Fibroblast of peridontal ligament (primary cell): ENCODE data around the gene CACNA2D2.

Source experiments
- DNase-seq: peaks from one replicate; pipeline ENCODE4 v3.0.0-alpha.2; 2010; ENCODE audit errors: extremely low read depth

CACNA2D2 gene

DNA sequence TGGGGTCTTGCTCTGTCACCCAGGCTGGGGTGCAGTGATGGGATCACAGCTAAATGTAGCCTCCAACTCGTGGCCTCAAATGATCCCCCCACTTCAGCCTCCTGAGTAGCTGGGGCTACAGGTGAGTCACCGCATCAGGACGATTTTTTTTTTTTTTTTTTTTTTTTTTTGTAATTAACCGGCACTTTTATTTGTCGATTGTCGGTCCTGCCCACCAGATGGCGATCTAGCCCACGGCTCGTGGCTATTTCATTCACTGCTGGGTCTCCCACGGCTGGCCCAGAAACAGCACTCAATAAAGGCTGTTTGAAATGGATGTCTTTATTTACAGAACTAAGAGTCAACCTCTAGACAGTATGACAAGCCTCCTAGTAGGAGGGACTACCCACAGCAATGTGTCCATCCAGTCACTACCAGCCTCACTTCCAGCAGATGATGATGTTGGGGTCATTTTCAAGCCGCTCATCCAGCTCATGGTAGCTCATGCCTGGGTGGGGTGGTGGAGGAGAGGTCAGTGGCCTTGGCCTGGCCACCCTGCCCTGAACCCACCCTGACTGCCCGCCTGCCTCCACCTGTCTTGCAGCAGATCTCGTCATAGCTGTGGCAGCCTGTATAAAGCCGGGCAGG lies 156.1 kb downstream of the CACNA2D2 start:
- DNase-seq = peak; percentile 73

DNA sequence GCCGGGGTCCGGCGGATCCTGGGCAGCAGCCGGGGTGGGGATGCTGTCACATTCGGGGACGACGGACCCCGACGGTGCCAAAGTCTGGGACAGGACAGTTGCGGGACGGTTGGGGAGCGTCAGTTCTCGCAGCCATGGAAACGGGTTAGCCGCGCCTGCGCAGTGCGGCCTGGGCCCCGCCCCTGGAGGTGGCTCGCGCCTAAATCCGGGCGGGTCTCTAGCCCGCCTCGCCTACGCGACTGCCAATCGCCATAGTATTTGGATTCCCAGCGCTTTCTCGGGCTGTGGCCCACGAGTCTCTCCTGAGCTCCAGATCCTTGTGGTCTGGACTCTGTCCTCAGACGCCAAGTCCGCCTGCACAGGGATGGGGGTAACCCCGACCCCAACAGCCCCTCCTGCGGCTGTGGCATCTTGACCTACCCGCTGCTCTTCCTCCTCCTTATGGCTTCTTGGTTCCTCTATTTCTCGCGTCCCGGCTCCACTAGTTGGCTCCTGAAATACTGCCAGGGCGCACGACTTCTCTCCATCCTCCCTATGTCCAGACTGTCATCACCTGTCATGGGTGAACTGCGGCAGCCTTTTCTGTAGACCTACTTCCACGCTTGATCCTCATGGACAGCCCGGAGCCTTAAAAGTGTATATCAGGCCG lies 157.7 kb downstream of the CACNA2D2 start, which contains the start of gene ZMYND10:
Gene ZMYND10, minus strand, starts transcription at position 147 of the 649 bp plus-strand sequence. CDS start 153 bp downstream, outside the sequence.
- peak; percentile 38 for DNase-seq

DNA sequence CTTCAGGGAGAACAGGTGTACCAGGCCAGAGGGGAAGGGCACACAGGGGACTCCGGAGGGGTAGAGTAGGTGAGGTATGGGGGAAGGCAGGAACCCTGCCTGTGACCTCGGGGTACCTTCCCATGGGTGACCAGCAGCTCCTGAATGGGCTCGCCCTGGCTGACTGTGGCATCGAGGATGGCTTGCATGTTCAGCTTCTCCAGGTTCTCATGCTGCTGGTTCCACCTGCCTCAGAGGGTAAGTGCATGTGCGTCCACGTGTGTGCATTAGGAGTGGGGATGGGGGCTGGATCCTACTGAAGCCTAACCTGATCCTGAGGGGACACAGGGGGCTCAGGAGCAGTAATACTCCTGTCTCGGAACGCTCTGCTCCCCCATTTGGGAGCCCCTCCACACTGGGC lies 158.4 kb downstream of the CACNA2D2 start:
- no peak for DNase-seq

GRCh38 chr3:50342813-50343633 lies 160.4 kb downstream of the CACNA2D2 start:
- DNase-seq = no peak

DNA sequence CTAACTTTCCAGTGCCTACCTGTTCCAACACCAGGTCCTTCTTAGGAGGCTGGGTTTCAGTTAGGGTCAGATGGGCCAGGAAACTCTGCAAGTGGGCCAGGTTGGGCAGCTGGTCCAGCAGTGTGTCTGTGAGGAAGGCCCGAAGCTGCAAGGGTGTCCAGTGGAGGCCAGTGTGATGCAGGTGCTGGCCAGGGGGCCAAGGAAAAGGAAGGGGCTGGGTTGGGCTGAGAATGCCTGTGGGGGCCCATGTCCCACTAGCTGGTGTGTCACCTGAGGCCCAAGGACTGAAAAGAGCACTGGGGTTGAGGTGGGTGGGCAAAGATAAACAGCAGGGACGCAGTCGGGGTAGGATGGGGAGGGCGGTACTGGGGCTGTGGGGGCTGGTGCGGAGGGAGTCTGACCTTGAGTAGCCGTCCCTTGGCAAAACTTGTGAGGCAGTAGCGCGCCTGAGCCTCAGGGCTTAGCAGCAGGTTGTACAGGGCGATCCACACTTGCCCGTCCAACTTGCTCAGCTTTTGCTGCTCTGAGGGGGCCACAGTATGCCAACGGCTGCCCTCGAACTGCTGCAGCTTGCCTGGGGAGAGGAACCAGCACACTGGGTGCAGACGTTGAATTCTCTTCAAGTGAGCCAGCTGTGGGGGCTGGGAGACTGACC lies 161.3 kb downstream of the CACNA2D2 start:
- DNase-seq = no peak

DNA sequence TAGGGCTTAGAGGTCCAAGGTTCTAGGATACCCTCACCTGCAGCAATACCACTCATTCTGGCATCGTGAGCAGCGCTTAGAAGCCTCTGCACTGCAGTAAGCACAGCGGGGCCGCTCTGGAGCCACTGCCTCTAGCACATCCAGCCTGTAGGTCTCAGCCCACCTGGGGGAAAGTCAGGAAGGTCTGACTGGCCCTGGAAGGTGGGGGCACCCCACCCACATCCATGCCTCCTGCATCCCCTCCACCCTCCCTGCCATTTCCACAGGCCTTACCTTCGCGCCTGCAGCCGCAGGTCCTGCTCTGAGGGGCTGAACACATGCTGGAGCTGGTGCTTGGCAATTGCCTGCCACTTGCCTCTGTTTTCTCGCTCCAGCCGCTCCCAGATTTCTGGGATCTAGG lies 161.9 kb downstream of the CACNA2D2 start:
- DNase-seq = no peak

DNA sequence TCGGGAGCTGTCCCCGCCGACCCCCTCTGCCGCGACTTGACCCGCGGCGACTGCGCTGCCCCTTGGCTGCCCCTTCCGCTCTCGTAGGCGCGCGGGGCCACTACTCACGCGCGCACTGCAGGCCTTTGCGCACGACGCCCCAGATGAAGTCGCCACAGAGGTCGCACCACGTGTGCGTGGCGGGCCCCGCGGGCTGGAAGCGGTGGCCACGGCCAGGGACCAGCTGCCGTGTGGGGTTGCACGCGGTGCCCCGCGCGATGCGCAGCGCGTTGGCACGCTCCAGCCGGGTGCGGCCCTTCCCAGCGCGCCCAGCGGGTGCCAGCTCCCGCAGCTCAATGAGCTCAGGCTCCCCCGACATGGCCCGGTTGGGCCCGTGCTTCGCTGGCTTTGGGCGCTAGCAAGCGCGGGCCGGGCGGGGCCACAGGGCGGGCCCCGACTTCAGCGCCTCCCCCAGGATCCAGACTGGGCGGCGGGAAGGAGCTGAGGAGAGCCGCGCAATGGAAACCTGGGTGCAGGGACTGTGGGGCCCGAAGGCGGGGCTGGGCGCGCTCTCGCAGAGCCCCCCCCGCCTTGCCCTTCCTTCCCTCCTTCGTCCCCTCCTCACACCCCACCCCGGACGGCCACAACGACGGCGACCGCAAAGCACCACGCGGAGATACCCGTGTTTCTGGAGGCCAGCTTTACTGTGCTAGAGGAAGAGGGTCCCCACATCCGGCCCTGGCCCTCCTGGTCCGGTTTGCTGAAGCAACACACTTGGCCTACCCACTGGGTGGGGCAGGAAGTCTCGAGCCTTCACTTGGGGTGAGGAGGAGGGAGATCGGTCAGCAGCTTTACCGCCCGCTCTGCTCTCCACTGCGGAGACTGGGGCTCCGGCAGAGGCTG lies 162.7 kb downstream of the CACNA2D2 start, which contains the start of gene RASSF1:
Gene RASSF1, minus strand, starts transcription at position 389 of the 882 bp plus-strand sequence. Its CDS starts 31 bp downstream, at position 358.
- DNase-seq = peak; percentile 37

- no peak for DNase-seq
Measured at GRCh38 chr3:50340147-50340447, 163.3 kb downstream of the CACNA2D2 start.

- peak; percentile 36 for DNase-seq
Measured at GRCh38 chr3:50339485-50340146, 163.8 kb downstream of the CACNA2D2 start.

GRCh38 chr3:50338965-50339364 lies 164.5 kb downstream of the CACNA2D2 start:
- DNase-seq = no peak

DNA sequence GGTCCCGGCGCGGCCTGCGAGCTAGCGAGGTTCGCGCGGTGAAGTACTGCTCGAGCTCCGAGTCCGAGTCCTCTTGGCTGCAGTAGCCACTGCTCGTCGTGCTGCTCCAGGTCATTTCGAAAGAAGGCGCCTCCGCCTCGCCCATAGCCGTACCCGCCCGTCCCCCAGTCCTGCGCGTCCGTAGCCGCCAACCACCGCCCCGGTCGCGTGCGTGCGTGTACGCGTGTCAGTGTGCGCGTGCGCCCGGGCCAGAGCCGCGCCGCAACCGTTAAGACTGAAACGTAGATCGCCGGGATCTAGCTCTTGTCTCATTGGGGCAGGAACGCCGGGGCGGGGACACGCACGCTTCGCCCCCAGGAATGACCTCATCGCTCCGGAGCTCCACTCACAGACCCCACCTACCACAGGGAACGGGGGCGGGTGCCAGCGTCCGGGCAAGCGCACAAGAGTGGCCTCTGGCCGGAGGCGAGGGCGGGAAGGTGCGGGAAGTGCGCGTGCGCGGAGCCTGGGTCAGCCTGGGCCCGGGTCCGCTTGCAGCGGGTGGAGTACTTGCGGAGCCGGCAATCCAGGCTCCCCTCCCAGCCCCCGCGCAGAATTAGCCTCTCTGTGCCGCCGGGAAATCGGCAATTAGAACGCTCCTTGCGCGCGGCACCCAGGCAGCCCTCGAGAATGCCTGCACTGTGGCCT lies 166.1 kb downstream of the CACNA2D2 start:
- peak; percentile 99 for DNase-seq

DNA sequence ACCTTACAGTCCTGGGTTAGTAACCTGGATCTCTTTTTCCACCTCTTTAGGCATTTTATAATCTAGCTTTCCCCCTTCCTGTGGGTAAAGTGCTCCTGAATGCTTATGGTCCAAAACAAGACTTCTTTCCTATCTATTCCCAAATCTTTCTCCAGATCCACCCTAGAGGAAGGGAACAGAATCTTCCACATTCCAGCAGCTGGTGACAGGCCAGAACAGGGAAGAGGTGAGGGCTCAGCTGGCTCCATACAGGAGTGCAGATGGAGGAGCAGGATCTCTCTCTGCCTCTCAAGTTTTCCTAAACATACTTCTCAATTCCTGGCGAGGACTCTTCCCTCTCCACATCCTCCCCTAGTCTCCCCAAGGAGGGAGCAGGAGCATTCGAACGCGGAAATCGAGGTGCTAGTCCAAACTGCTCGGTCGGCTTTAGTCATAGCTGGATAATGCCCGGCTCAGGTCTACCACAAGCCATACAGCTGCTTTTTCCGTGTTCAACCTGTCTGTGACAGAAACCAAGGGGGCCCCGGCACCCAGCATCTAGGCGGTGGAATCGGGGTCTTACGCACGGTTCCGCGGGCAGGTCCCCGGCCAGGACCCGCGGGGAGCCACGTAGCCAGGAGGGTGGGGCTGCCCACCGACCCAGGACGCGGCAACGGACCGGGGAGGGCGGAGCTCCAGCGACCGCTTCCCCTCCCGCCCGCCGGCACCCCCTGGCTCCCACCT lies 166.8 kb downstream of the CACNA2D2 start:
- DNase-seq = peak; percentile 30

DNA sequence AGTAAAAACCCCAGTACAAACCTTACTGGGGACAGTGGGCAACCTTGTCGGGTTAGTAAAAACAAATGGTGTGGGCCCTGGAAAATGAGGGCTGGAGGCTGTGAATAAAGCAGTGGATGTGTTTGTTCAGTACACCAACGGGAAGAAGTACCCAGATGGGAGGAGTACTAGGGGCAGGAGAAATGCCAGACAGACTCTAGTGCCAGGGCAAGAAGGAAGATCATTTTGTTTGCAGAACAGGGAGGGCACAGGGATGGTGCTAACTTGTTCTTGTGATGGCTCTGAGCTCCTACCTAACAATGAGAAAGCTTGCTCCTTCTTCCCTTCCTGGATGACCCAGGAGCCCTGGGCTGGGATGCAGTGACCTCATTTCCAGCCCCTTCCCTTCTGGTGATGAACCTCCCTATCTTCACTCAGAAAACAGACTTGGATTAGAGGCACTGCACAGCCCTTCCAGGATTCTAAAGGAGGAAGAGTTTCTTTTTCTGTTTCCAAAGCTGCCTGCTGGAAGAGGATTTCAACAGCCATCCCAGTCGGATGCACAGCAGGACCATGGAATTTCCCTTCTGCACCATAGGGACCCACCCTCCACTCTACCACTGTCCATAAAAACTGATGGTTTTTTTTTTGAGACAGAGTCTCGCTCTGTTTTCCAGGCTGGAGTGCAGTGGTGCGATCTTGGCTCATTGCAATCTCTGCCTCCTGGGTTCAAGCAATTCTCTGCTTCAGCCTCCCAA lies 168.9 kb downstream of the CACNA2D2 start:
- no peak for DNase-seq

DNA sequence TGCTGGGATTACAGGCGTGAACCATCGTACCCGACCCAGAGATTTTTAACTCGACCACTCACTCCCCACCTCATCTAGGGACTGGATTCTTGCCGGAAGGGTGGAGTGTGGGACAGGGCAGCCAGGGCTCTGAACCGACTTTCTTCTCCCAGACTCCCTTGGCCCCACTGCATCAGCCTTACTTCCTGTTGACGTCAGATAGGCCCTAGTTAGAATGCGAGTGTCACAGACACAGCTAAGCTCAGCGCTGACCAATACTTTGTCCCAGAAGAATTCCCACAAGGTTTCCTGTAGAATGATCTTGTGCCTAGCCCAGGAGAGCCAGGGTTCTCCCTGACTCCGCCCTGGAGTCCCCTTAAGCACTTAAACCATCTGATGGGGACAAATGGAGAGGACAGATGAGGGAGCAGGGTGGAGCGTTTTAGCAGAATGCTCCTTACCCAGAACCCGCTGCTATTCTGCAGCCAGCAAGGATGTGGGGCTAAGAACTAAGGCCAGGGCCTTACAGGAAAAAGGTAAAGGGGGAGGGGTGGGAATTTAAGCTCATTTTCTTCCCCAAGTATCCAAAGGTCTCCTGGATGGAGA lies 169.6 kb downstream of the CACNA2D2 start:
- DNase-seq = peak; percentile 51

- DNase-seq = no peak
Measured at GRCh38 chr3:50331364-50331907, 172.0 kb downstream of the CACNA2D2 start.

GRCh38 chr3:50330330-50330729 lies 173.1 kb downstream of the CACNA2D2 start:
- no peak for DNase-seq

GRCh38 chr3:50327943-50328691 lies 175.3 kb downstream of the CACNA2D2 start, which contains the start of gene TUSC2:
TSS of gene TUSC2 (minus strand) at chr3:50328223. CDS start at chr3:50328099, 124 bp downstream.
- DNase-seq = peak; percentile 93
